Neural cell (in vitro differentiated cells): ENCODE results near the gene CST1.
"Not testable (repeated sequence)": the region's sequence is repeated elsewhere in the genome, so short reads cannot be mapped to it uniquely, and the experiment has no call there.

Source experiments
- CTCF ChIP-seq: fragments of 450-650 bp; IDR thresholded peaks from 2 replicates; pipeline ENCODE4 v1.5.1; 2014; ENCODE audit warnings: antibody characterized with exemption, mild to moderate bottlenecking, moderate library complexity; ENCODE audit not compliant: poor library complexity, severe bottlenecking
- EP300 ChIP-seq: fragments of 450-650 bp; conservative IDR thresholded peaks from 2 replicates; pipeline ENCODE4 v1.6.1; 2014; ENCODE audit warnings: antibody characterized with exemption, mild to moderate bottlenecking, moderate library complexity; ENCODE audit not compliant: poor library complexity, severe bottlenecking
- EZH2 ChIP-seq: fragments of 200-600, 300-800 bp; shearing (Covaris generic), sonication (generic); IDR thresholded peaks from 2 replicates; pipeline ENCODE4 v1.6.1; 2014; ENCODE audit warnings: antibody characterized with exemption, low read length, borderline replicate concordance, mild to moderate bottlenecking; ENCODE audit not compliant: insufficient read depth, poor library complexity, severe bottlenecking
- MXI1 ChIP-seq: fragments of 450-650 bp; conservative IDR thresholded peaks from 2 replicates; pipeline ENCODE4 v1.6.1; 2014; ENCODE audit warnings: antibody characterized with exemption, mild to moderate bottlenecking; ENCODE audit not compliant: poor library complexity, severe bottlenecking
- POLR2AphosphoS5 ChIP-seq: IDR thresholded peaks from 2 replicates; pipeline ENCODE4 v1.6.1; 2012
- RAD21 ChIP-seq: fragments of 450-650 bp; conservative IDR thresholded peaks from 2 replicates; pipeline ENCODE4 v1.6.1; 2014; ENCODE audit warnings: antibody characterized with exemption, mild to moderate bottlenecking, moderate library complexity
- REST ChIP-seq: IDR thresholded peaks from 2 replicates; pipeline ENCODE4 v1.6.1; 2012; ENCODE audit warnings: borderline replicate concordance
- SMC3 ChIP-seq: fragments of 450-650 bp; conservative IDR thresholded peaks from 2 replicates; pipeline ENCODE4 v1.6.1; 2014; ENCODE audit warnings: antibody characterized with exemption, mild to moderate bottlenecking, moderate library complexity; ENCODE audit not compliant: poor library complexity
- TAF1 ChIP-seq: IDR thresholded peaks from 2 replicates; pipeline ENCODE4 v1.6.1; 2012; ENCODE audit warnings: low read depth

- TF ChIP-seq CTCF, EZH2, EP300, TAF1, SMC3, RAD21, POLR2AphosphoS5, REST, MXI1: not testable (repeated sequence)
These were observed 31.4 kb downstream of the CST1 start for GRCh38 chr20:23719351-23719750.
